T-helper 1 cell treated with Interleukin-12 subunit alpha and Interleukin-12 subunit beta and Interleukin-4 antibody, amounts not matched to agents 30 ng/mL and 1 ng/mL, for 36 hours (primary cell): ENCODE data around the gene TMC4. TPM values are rescaled to one million over a fixed set of nuclear protein-coding genes. Genes with fewer than 3 reads are reported as not detected.
"Not testable (repeated sequence)": the region's sequence is repeated elsewhere in the genome, so short reads cannot be mapped to it uniquely, and the experiment has no call there.

Experiments
- intact Hi-C: fragments of 100-400 bp; cut with micrococcal nuclease; formaldehyde crosslinking; loops from one replicate; pipeline ENCODE4 v1.15.1; 2024
- total RNA-seq: library from RNA; stranded (reverse); gene quantifications from 2 replicates; pipeline ENCODE4 v1.2.3, GENCODE V29; 2022

Gene TMC4, protein sequence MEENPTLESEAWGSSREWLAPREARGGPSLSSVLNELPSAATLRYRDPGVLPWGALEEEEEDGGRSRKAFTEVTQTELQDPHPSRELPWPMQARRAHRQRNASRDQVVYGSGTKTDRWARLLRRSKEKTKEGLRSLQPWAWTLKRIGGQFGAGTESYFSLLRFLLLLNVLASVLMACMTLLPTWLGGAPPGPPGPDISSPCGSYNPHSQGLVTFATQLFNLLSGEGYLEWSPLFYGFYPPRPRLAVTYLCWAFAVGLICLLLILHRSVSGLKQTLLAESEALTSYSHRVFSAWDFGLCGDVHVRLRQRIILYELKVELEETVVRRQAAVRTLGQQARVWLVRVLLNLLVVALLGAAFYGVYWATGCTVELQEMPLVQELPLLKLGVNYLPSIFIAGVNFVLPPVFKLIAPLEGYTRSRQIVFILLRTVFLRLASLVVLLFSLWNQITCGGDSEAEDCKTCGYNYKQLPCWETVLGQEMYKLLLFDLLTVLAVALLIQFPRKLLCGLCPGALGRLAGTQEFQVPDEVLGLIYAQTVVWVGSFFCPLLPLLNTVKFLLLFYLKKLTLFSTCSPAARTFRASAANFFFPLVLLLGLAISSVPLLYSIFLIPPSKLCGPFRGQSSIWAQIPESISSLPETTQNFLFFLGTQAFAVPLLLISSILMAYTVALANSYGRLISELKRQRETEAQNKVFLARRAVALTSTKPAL
- total RNA-seq, result 4.6 and 4.9 TPM in 2 replicates

DNA sequence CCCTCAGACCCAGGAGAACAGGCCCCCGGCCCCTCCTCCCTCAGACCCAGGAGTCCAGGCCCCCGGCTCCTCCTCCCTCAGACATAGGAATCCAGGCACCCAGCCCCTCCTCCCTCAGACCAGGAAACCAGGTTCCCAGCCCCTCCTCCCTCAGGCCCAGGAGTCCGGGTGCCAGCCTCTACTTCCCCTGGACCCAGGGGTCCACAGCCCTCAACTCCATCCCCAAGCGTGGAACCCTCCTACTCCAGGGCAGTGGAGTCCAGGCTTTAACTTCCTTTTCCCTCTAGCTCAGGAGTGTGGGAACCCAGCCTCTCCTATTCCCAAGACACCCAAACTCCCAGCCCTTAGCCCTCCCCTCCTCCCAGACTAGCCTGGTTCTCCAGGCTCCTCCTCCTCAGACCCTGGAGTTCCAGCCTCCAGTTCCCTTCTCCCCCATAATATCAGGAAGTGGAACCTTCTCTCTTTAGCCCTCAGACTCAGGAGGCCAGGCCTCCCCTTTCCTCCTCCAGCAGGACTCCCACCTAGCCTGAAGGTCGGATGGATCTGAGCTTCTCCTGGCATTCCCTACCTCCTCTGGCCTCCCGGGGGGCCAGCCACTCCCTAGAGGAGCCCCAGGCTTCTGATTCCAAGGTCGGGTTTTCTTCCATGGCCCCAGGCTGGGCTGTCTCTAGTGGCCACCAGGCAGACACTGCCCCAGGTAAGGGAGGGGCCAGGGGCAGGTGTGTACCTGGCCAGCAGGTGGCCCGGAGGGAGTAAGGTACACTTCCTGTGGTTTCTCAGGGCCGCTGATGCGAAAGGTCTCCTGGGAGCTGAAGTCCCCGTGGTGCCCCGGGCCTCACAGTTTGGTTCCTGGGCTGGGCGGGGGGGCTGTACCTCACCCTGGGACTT, at the start of gene TMC4:
Gene TMC4, minus strand, starts transcription at position 690 of the 888 bp plus-strand sequence. Its CDS starts 43 bp downstream, at position 647.
- intact Hi-C loops, result no loop called here

DNA sequence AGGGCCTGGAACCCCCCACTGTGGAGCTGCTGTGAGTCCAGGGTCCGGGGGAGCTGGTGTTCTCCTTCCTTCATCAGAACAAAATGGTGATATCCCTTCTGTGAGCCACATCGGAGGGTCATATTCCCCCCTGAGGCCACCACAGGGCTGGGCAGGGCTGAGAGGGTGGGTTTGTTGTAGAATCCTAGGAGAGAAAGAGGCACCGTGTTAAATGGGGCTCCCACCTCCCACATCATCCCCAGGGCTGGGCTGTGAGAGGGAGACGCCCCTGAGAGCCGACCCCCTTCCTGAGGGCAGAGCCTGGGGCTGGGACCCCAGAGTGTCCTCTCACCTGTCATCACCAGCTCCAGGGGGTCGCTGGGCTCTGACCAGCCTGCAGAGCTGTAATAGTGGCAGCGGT, 49.0 kb upstream of the TMC4 start:
- intact Hi-C loops, result loop anchor here (2.0 kb wide), 1 partner anchor 19 kb away; no protein-coding TSS in a partner anchor

DNA sequence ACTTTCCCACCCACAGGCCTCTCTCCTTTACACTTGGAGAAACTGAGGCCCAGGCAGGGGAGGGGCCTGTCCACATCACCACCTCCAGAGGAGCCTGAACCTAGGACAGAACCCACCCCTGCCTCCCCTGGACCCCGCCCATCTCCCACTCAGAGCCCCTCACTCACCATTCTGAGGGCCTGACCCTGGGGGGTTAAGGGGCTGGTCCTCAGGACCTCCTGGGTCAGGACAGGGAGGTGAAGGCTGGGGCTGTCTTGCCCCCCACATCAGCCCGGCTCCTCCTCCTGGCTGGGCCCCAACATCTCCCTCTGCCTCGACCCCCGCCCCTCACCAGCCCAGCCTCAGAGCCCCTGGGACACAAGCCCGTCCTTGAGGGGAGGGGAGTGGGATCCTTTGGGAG, 46.7 kb upstream of the TMC4 start:
- intact Hi-C loops, result not testable (repeated sequence)

DNA sequence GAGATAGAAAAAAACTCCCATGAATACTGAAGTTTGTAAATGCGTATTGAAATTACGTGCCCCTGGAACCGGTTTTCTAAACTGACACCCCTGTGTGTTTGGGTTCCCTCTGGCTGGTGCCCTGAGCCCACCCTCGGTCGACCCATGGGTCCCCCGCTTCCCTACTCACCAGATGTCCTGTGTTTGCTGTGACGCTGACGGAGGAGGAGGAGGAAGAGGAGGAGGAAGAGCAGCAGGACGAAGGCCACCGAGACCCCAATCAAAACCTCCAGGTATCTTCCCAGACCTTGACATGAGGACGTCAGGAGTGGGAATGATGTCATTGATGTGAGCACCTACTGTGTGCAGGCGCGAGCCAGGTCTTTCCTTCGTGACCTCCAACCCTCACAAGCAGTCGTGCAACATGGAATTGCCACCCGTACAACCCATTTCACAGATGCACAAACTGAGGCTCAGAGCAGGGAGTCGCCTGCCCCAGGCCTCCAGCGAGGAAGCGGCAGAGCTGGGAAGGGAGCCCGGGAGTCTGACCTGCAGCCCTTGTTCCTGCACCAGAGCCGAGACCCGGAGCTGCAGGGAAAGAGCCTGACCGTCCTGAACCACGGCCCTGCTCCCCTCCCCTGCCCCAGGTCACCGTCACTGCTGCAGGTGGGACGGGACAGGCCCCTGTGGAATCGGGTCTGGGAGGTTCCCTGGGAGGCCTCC, 46.2 kb upstream of the TMC4 start:
- intact Hi-C loops, result no loop called here

DNA sequence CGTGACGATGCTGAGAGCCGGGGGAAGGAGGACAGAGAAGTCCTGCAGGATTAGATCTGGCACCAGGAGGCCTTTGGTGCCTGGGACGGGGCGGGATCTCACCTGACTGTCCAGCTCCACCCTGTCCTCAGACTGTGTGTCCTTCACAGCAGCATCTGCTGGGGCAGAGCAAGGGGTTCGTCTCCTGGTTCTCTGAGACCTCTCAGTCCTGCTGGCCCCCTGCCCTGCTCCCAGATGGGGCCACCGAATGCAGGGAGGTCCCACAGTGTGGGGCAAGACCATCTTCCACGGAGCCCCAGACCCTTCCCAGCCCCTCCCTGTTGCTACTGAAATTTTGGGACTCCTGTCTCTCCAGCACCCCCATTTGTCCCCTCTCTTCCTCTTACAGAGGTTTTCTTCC, 45.3 kb upstream of the TMC4 start:
- intact Hi-C loops, result no loop called here

DNA sequence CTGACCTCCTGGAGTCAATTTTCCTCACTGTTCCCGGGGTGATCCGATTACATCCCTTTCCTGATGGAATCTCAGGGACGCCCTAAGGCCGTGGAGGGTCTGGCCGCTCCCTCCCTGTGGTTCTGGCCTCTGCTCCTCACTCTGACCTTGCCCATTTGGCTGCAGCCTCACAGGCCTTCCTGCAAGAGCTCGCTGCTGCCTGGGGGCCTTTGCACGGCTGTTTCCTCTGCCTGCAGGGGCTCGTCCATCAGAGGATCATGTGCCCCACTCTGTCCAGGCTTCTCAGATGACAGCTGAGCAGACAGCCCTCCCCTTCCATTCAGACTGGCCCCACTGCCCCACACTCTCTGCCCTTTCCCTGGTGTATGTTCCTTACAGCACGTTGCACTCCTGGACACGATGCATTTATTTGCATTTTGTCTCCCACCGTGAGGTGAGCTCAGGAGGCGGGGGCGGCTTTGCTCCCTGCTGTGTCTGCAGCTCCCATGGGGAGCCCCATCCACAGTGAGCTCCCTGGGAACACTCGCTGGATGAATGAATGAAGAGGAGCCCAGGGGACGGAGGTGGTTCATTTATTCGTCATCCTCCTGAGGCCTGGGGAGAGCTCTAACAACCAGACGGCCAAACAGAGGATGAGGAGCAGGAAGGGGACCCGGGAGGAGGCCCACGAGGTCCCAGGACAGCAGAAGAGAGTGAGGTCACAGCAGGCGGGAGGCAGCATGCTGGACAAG, 44.7 kb upstream of the TMC4 start:
- intact Hi-C loops, result not testable (repeated sequence)

DNA sequence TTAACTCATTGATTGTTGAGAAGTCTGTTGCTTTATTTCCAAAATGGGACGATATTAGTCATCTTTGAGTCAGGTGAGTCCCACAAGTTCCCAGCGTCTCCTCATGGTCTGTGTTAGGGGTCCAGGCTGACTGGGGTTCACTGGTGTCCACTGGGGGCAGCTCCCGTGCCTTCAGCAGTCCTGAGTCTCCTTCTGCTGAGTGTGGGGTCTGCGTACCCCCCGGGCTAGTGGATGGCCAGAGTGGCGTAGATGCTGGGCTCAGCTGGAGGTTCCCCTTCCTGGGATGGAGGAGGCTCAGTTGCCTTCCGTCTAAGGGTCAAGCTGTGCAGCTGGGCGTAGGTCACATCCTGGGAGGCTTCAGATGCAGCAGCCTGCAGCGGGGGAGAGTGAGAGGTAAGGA, 43.9 kb upstream of the TMC4 start:
- intact Hi-C loops, result no loop called here

DNA sequence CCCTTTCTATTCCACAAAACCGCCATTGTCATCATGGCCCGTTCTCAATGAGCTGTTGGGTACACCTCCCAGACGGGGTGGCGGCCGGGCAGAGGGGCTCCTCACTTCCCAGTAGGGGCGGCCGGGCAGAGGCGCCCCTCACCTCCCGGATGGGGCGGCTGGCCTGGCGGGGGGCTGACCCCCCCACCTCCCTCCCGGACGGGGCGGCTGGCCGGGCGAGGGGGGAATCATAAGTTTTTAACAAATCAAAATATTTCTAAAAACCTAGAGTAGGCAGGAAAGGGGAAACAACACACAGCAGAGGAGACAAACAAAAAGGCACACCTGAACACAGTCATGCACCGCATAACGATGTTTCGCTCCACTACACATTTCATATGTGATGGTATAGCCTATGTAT, 41.8 kb upstream of the TMC4 start:
- intact Hi-C loops, result not testable (repeated sequence)

DNA sequence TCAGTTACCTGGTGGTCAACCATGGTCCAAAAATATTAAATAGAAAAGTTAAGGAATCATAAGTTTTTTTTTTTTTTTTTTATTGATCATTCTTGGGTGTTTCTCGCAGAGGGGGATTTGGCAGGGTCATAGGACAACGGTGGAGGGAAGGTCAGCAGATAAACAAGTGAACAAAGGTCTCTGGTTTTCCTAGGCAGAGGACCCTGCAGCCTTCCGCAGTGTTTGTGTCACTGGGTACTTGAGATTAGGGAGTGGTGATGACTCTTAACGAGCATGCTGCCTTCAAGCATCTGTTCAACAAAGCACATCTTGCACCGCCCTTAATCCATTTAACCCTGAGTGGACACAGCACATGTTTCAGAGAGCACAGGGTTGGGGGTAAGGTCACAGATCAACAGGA, 41.3 kb upstream of the TMC4 start:
- intact Hi-C loops, result not testable (repeated sequence)

DNA sequence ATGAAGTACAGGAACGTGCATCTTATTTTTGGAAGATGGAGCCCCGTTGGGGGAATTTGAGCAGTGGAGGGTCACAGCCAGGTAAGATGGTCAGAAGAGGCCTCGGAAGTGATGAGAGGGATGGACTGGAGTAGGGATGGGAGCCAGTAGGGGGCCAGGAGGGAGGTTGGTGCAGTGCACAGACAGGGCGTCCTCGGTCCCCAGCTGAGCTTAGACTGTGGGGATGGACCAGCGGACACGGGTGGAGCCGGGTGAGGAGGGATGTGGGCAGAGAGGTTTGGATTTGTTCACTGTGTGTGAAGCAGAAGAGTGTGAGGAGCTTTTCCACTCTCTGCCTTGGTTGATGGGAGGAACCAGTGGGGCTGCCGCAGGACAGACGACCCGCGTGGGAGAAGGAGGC, 38.3 kb upstream of the TMC4 start:
- intact Hi-C loops, result loop anchor here (2.0 kb wide), 2 partner anchors 20 to 52 kb away; partner anchors contain the start of gene LENG1

DNA sequence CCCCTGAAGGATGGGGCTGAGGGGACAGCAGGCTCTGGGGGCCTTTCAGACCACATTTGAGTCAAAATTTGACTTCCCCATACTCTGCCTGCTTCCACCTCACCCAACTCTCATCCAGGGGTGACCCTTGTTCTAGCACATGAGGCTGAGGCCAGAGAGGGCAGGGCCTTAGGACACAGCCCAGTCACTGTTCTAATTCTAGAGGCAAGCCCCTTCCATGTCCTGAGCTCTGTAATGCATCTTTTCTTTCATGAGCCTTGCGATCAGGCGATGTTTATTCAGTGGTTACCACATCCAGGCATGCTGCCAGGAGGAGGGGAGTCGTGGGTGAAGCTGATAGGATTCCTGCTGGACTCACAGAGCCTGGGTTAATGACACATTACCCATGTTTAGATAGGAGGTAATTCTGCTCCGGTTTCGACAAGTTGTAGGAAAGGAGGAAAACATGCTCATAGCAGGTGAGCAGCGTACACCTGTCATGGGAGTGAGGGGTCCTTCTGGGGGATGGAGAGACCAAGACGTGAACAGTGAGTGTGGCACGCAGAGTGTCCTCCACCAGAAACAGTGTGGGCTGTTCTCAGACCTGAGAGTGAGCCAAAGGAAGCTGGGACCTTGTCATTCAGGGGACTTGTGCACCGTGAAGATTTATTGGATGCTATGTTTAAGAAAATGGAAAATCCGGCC, 37.0 kb upstream of the TMC4 start:
- intact Hi-C loops, result loop anchor here (2.0 kb wide), 3 partner anchors 21 to 51 kb away; partner anchors contain the start of genes LENG1 and MBOAT7

DNA sequence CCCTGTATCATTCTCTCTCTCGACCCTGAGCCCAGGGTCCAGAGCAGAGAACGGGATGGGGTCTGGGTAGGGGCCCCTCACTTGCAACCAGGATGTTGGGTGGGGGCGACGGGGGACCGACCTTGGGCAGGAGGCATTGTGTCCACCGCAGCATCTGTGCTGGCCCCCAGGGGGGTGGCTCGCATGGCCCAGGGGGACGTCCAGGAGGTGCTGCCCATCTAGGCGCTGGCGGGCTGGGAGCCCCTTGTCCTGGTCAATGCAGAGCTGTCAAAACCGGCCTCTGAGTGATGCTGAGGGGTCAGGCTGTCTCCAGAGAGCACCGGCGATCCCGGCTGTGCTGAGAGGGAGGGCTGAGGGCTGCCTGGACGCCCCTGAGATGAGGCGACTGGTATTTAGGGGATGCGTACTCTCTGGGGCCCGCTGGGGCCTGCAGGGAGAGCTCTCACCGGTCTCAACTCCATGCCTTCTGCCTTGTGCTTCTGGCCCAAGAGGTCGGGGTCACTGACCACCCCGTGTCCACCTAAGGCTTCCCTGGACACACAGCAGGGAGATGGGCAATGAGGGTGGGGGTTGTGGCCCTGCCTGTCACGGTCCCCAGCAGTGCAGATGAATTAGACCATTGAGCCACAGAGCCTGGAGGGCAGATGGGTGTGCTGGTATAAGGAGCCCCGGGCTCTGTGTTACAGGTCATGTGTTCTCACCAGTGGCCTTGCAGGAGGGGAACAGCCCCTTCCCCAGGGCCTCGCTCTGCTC, 36.3 kb upstream of the TMC4 start:
- intact Hi-C loops, result loop anchor here (2.0 kb wide), 1 partner anchor 20 kb away; the partner anchor contains the start of gene MBOAT7

DNA sequence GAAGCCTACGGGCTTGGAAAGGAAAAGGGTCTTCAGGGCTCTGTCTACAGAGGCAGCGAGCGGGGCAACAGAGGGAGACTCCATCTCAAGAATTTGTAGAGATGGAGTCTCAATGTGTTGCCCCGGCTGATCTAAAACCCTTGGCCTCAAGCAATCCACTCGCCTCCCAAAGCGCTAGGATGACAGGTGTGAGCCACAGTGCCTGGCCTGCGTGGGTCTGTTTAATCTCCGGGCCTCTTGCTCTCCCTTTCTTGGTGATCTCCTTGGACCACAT, 35.8 kb upstream of the TMC4 start:
- intact Hi-C loops, result loop anchor here (1.0 to 2.0 kb wide), 2 partner anchors 8 to 20 kb away; partner anchors contain the start of genes MBOAT7 and RPS9

DNA sequence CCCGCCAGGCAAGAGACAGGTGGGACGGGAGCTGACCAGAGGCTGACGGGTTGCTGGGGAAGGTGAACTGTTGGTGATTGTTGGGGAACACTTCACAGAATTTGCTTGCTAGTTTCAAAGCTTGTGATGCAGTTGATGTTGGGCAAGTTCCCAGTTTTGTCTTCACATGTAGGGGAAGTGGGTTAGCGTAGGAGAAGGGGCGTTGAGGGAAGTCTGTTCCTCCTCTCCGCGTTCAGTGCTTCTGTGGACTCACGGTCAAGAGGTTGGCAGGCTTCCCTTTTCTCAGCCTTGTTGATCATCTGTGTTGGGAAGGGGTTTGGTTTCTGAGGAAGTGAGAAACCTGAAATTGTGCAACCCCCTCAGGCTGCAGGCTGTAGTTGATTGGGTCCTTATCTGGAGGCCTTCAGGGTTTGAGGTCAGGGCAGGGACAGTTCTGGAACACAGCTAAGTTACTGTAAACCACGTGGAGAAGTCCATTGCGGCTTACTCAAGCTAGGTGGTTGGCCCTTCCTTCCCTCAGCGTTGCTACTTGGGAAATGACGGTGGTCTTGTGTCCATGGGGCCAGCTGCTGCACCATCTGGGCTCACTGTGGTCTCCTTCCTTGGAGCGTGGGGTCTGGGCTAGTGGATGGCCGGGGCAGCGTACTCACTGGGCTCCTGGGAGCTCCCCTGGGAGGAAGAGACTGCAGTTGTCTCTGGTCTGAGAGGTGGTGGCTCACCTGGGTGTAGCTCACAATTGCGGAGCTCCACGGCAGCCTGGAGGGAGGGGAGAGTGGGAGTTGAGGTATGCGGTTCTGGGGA, 35.2 kb upstream of the TMC4 start:
- intact Hi-C loops, result loop anchor here (1.0 to 2.0 kb wide), 2 partner anchors 8 to 19 kb away; partner anchors contain the start of genes MBOAT7 and RPS9

DNA sequence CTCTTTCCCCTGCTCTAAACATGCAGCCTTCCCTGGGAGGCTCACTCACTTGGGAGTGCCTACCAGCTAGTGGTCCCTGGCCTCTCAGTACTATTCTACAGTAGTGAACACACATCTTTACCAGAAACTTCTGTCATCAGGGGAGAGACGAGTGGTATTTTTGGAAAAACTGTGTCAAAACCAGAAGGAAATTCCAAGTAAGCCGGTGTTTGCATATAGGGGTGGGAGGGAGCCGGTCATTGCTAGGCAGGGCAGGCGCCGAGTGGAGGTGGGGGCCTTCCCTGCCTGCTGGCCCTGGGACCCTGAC, 34.7 kb upstream of the TMC4 start:
- intact Hi-C loops, result no loop called here

DNA sequence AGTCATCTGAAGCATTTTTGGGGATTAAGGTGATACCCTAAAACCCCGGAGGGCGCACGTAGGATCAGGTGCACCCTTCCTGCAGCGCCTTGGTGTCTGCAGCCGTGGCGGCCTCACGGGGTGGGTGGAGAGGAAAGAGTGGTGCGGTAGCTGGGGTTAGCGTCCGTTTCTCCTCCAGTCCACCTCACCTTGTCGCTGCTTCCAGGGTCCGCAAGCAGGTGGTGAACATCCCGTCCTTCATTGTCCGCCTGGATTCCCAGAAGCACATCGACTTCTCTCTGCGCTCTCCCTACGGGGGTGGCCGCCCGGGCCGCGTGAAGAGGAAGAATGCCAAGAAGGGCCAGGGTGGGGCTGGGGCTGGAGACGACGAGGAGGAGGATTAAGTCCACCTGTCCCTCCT, 34.2 kb upstream of the TMC4 start:
- intact Hi-C loops, result not testable (repeated sequence)

DNA sequence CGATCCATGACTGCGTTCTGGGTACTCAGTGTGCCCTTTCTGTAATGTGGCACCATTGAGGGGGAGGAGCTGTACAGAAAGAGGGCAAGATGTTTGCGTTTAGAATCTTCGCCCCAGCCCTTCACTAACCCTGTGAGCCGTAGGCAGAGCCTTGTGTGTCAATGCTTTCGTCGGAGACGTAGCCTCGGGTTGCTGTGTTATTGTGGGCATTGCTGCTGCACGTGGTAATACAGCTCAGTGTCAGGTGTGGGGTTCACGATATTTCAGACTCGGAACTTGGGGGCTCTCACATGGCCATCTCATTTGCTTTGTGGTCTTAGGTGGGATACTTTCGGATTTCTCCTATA, 33.8 kb upstream of the TMC4 start:
- intact Hi-C loops, result no loop called here
